Loucy (cell line): ENCODE results near the gene PSMD14.

Experiments
- H2AFZ ChIP-seq: fragments of 200-600 bp; sonication (generic); 2 replicates; pipeline ENCODE4 v1.6.0; 2016; ENCODE audit warnings: antibody characterized with exemption, mild to moderate bottlenecking, low read length, moderate library complexity
- H3F3A ChIP-seq: fragments of 200-600 bp; 2 replicates; pipeline ENCODE4 v1.6.0; 2016; ENCODE audit warnings: antibody characterized with exemption, low read depth, mild to moderate bottlenecking
- H3K27me3 ChIP-seq: fragments of 200-600 bp; sonication (generic); 2 replicates; pipeline ENCODE4 v1.6.1; 2014; ENCODE audit warnings: low read length, mild to moderate bottlenecking; ENCODE audit not compliant: insufficient read depth, poor library complexity, severe bottlenecking
- H3K36me3 ChIP-seq: fragments of 200-600 bp; sonication (generic); 2 replicates; pipeline ENCODE4 v1.6.1; 2016; ENCODE audit warnings: low read length; ENCODE audit not compliant: insufficient read depth
- H3K4me1 ChIP-seq: fragments of 200-600 bp; sonication (generic); 2 replicates; pipeline ENCODE4 v1.5.1; 2014; ENCODE audit warnings: low read length, mild to moderate bottlenecking; ENCODE audit not compliant: insufficient read depth, poor library complexity, severe bottlenecking
- H3K4me2 ChIP-seq: fragments of 200-600 bp; sonication (generic); 2 replicates; pipeline ENCODE4 v1.6.0; 2014; ENCODE audit warnings: antibody characterized with exemption, low read length, low read depth, mild to moderate bottlenecking; ENCODE audit not compliant: poor library complexity, severe bottlenecking
- H3K4me3 ChIP-seq: fragments of 200-600 bp; sonication (generic); 2 replicates; pipeline ENCODE4 v1.5.1; 2014; ENCODE audit warnings: low read length, mild to moderate bottlenecking, mixed read lengths; ENCODE audit not compliant: poor library complexity, severe bottlenecking
- H3K79me2 ChIP-seq: fragments of 200-600 bp; sonication (generic); 2 replicates; pipeline ENCODE4 v1.6.1; 2014; ENCODE audit warnings: low read length; ENCODE audit not compliant: insufficient read depth
- H3K9ac ChIP-seq: fragments of 200-600 bp; sonication (generic); 2 replicates; pipeline ENCODE4 v1.6.0; 2014; ENCODE audit warnings: mild to moderate bottlenecking, low read depth, low read length, moderate library complexity; ENCODE audit not compliant: poor library complexity, severe bottlenecking
- H3K9me2 ChIP-seq: fragments of 200-600 bp; sonication (generic); replicated peaks from 2 replicates; pipeline ENCODE4 v1.6.1; 2016; ENCODE audit warnings: low read depth, low read length, mixed read lengths
- H3K9me3 ChIP-seq: fragments of 200-600 bp; sonication (generic); 2 replicates; pipeline ENCODE4 v1.6.1; 2014; ENCODE audit warnings: mild to moderate bottlenecking, antibody characterized with exemption, low read length, low read depth; ENCODE audit not compliant: insufficient read depth
- H4K20me1 ChIP-seq: fragments of 200-600 bp; sonication (generic); 2 replicates; pipeline ENCODE4 v1.6.0; 2014; ENCODE audit warnings: antibody characterized with exemption, low read length, mild to moderate bottlenecking; ENCODE audit not compliant: insufficient read depth, poor library complexity, severe bottlenecking
- EZH2phosphoT487 ChIP-seq: fragments of 200-600 bp; IDR thresholded peaks from 2 replicates; pipeline ENCODE4 v1.6.1; 2018; ENCODE audit warnings: antibody characterized with exemption, mild to moderate bottlenecking, moderate library complexity, borderline replicate concordance
- TF ChIP-seq, protein P1 (sequence below): fragments of 200-600 bp; sonication (generic); conservative IDR thresholded peaks from 2 replicates; pipeline ENCODE4 v1.5.1; 2014; ENCODE audit warnings: mild to moderate bottlenecking, antibody characterized with exemption, low read length

Gene PSMD14

DNA sequence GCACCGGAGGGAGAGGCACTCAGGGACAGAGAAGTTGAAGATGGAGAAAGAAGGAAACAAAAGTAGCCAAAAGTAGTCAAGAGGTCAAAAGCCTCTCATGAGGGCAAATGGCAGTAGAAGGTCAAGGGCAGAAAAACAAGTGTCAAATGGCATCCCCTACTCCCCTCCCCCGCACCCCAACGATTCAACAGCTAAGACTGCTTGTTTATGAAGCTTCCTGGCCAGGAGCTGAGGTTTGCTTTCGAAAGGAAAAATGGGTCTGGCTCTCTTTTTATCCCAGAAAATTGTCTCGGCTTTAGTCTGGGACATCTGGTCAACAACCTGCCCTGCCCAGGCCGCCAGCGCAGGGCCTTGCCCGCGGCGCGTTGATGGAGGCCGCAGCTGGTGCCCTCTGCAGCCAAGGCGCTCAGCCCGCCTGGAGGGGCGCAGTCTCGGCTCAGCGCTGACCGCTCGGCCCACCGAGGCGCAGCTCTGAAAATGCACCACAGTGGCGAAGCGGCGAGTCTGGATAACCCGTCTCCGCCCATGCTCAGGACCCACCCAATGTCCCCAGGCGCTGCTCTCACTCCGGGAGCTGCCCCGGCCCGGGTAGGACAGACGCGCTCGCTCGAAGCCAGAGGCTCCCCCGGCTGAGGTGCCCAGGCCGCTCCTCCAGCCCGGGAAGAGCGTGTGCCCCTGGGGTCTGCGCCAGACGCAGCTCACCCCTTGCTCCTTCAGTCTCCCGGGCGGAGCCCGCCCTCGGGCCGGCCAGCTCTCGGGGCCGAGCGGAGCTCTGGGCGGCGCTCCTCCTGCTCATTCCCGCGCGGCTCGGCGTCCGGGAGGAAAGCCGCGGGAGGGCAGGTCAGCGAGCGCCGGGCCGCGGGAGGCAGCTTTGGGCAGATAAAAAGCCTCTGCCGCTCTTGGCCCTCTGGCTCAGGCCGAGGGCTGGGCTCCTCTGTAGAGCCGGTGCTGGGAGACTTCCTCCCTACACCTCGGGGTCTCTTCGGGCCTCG lies 106.1 kb downstream of the PSMD14 start:
- H3K4me2 ChIP-seq: no peak overlapping the region
- no peaks in the 10 kb centered on the region for H3F3A ChIP-seq
- no peak overlapping the region for H2AFZ ChIP-seq

GRCh38 chr2:161415034-161415986 lies 107.1 kb downstream of the PSMD14 start:
- Histone ChIP-seq H3K4me1 (peaks cover under 1% of the 10 kb centered on the region), H4K20me1 (no peaks in the 10 kb centered on the region), H3K9ac (no peak overlapping the region), H3K4me3 (no peak overlapping the region), H3F3A (no peaks in the 10 kb centered on the region), H3K4me2 (no peak overlapping the region), H3K9me2 (no peaks in the 10 kb centered on the region), H3K79me2 (no peaks in the 10 kb centered on the region), H3K9me3 (no peaks in the 10 kb centered on the region), H2AFZ (no peak overlapping the region), H3K27me3 (no peaks in the 10 kb centered on the region), H3K36me3 (peaks cover 8% of the 10 kb centered on the region; the same call in 1 of the 2 replicates)
- TF ChIP-seq, protein P1, sequence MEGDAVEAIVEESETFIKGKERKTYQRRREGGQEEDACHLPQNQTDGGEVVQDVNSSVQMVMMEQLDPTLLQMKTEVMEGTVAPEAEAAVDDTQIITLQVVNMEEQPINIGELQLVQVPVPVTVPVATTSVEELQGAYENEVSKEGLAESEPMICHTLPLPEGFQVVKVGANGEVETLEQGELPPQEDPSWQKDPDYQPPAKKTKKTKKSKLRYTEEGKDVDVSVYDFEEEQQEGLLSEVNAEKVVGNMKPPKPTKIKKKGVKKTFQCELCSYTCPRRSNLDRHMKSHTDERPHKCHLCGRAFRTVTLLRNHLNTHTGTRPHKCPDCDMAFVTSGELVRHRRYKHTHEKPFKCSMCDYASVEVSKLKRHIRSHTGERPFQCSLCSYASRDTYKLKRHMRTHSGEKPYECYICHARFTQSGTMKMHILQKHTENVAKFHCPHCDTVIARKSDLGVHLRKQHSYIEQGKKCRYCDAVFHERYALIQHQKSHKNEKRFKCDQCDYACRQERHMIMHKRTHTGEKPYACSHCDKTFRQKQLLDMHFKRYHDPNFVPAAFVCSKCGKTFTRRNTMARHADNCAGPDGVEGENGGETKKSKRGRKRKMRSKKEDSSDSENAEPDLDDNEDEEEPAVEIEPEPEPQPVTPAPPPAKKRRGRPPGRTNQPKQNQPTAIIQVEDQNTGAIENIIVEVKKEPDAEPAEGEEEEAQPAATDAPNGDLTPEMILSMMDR: no peak
- no peak for TF ChIP-seq EZH2phosphoT487

More for the DNA sequence above, 106.1 kb downstream of the PSMD14 start:
- Histone ChIP-seq H3K27me3 (no peaks in the 10 kb centered on the region), H4K20me1 (no peaks in the 10 kb centered on the region), H3K79me2 (no peaks in the 10 kb centered on the region), H3K4me3 (no peak overlapping the region), H3K4me1 (no peaks in the 10 kb centered on the region), H3K36me3 (peaks cover 8% of the 10 kb centered on the region; the same call in 1 of the 2 replicates), H3K9me2 (no peaks in the 10 kb centered on the region), H3K9me3 (no peaks in the 10 kb centered on the region), H3K9ac (no peak overlapping the region)
- TF ChIP-seq EZH2phosphoT487: no peak
- TF ChIP-seq, protein P1: no peak

DNA sequence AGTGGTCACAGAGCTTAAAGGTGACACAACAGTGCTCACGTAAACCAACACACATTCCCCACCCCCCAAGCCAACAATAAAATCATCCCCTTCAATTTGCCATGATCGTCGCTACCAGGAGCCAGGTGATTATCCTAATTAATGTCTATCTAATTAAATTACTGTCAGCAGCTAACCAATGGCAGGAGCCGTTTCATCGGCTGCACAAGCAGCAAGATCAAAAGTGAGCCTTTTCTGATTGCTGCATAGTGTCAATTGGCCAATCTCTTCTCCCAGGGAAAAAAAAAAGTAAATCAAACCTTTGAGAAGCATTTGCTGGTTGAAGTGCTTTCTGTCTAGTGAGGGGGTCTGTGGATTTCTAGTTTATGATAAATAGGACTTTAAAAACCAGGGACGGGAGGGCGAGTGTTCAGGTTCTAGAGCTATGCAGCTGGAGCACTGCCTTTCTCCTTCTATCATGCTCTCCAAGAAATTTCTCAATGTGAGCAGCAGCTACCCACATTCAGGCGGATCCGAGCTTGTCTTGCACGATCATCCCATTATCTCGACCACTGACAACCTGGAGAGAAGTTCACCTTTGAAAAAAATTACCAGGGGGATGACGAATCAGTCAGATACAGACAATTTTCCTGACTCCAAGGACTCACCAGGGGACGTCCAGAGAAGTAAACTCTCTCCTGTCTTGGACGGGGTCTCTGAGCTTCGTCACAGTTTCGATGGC lies 107.9 kb downstream of the PSMD14 start, which contains the start of gene TBR1:
TSS of gene TBR1 (plus strand) at position 311 of the 721 bp plus-strand sequence. CDS start at position 425, 114 bp downstream.
- H3K36me3 ChIP-seq: peaks cover 7% of the 10 kb centered on the region; the same call in 1 of the 2 replicates
- H3K27me3 ChIP-seq: no peaks in the 10 kb centered on the region
- H2AFZ ChIP-seq: no peak within 1 kb of the TSS
- H3K9me3 ChIP-seq: no peaks in the 10 kb centered on the region
- no peak within 1 kb of the TSS for H3K4me3 ChIP-seq
- TF ChIP-seq, protein P1: no peak
- no peak for TF ChIP-seq EZH2phosphoT487
- no peaks in the 10 kb centered on the region for H4K20me1 ChIP-seq
- H3K79me2 ChIP-seq: no peaks in the 10 kb centered on the region
- no peak within 1 kb of the TSS for H3K4me2 ChIP-seq
- no peak within 1 kb of the TSS for H3K9ac ChIP-seq
- H3F3A ChIP-seq: no peaks in the 10 kb centered on the region
- no peaks in the 10 kb centered on the region for H3K9me2 ChIP-seq
- H3K4me1 ChIP-seq: peaks cover 5% of the 10 kb centered on the region
